ENCODE results near the gene BCL2L11. TPM values are rescaled to one million over a fixed set of nuclear protein-coding genes. Genes with fewer than 3 reads are reported as not detected.

BCL2L11 gene
- total RNA-seq, 1 donor from 2014 or later, result 32.5 TPM

DNA sequence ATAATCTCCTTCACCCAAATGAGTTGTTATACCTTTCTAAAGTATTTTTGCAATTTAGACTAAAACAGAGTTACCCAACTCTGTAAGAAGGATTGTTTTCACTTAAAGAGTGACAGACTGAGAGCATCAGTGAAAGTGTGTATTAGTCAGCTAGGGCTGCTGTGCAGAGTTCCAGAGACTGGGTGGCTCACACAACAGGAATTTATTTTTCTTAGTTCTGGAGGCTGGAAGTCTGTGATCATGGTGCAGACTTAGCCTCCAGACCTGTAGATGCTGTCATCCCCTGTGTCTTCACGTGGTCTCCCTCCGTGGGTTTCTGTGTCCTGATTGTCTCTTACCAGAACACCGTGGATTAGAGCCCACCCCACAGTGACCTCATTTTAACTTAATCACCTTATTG is 40.0 kb downstream of the BCL2L11 start:
- Mint-ChIP-seq H3K9me3 (ENCODE audit: unreplicated experiment) (no peaks in the 10 kb centered on the region), H3K27ac (ENCODE audit: unreplicated experiment) (no peak overlapping the region), H3K36me3 (ENCODE audit: low read depth, unreplicated experiment) (peaks cover 35% of the 10 kb centered on the region), H3K27me3 (ENCODE audit: unreplicated experiment) (peaks cover 2% of the 10 kb centered on the region), H3K4me3 (ENCODE audit: unreplicated experiment) (no peak overlapping the region), H3K4me1 (ENCODE audit: unreplicated experiment) (peaks cover 73% of the 10 kb centered on the region)
- no peak for DNase-seq (ENCODE audit: low spot score)
- TF ChIP-seq, protein P1, sequence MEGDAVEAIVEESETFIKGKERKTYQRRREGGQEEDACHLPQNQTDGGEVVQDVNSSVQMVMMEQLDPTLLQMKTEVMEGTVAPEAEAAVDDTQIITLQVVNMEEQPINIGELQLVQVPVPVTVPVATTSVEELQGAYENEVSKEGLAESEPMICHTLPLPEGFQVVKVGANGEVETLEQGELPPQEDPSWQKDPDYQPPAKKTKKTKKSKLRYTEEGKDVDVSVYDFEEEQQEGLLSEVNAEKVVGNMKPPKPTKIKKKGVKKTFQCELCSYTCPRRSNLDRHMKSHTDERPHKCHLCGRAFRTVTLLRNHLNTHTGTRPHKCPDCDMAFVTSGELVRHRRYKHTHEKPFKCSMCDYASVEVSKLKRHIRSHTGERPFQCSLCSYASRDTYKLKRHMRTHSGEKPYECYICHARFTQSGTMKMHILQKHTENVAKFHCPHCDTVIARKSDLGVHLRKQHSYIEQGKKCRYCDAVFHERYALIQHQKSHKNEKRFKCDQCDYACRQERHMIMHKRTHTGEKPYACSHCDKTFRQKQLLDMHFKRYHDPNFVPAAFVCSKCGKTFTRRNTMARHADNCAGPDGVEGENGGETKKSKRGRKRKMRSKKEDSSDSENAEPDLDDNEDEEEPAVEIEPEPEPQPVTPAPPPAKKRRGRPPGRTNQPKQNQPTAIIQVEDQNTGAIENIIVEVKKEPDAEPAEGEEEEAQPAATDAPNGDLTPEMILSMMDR (IDR thresholded peaks at IDR 0.05; ENCODE audit: unreplicated experiment), result no peak

DNA sequence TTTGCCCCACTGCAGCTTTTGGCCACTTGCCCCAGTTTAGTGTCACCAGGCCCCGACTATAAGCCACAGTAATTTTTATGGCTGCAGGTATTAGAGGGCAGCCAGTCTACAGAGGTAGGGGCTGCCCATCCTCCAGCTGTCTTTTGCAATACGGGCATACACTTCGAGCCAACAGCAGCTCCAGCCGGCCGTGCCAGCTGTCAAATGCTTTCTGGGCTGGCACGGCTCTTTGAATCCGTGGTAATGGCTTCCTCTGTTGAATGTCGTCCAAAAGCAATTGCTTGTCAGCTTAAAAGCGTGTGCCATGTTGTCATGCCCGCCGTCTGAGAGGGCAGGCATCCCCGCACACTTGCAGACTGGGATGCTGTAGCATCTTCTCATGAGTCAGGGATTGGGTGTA is 41.3 kb downstream of the BCL2L11 start:
- peaks cover 66% of the 10 kb centered on the region for H3K4me1 Mint-ChIP-seq (ENCODE audit: unreplicated experiment)
- TF ChIP-seq, protein P1 (IDR thresholded peaks at IDR 0.05; ENCODE audit: unreplicated experiment), result no peak
- peaks cover 27% of the 10 kb centered on the region for H3K36me3 Mint-ChIP-seq (ENCODE audit: low read depth, unreplicated experiment)
- no peak overlapping the region for H3K4me3 Mint-ChIP-seq (ENCODE audit: unreplicated experiment)
- DNase-seq (ENCODE audit: low spot score), result no peak
- H3K27ac Mint-ChIP-seq (ENCODE audit: unreplicated experiment), result peak overlapping the region; percentile 89
- no peaks in the 10 kb centered on the region for H3K27me3 Mint-ChIP-seq (ENCODE audit: unreplicated experiment)
- H3K9me3 Mint-ChIP-seq (ENCODE audit: unreplicated experiment), result no peaks in the 10 kb centered on the region

DNA sequence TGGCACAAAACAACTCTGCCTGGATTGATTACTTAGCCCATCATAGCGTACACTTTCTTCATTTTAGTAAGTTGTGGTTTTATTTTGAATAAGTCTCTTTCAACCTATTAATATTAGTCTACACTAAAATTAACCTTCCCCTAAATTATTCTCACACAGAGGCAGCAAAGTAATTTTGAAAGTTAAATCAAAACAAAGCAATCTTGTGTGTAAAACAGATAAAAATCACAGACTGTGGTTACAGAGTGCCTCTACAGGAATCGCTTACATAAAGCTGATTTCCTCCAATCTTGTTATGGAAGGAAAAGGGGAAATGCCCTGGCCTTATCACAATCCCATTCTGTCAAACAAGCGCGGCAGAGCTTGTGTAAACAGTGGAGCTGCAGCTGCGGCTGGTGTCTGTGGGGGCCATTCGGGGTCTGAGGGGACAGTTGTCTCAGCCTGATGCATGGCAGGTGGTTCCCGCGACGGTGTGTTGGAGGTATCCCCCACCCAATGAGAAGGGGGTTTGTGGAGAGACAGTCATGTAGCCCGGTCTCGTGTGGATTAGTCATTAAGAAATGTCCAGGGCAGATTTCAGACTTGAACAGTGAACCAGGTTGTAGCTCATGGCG is 42.1 kb downstream of the BCL2L11 start:
- peak; percentile 30 for DNase-seq (ENCODE audit: low spot score)
- Mint-ChIP-seq H3K27ac (ENCODE audit: unreplicated experiment) (peak overlapping the region; percentile 89), H3K36me3 (ENCODE audit: low read depth, unreplicated experiment) (peaks cover 25% of the 10 kb centered on the region)

DNA sequence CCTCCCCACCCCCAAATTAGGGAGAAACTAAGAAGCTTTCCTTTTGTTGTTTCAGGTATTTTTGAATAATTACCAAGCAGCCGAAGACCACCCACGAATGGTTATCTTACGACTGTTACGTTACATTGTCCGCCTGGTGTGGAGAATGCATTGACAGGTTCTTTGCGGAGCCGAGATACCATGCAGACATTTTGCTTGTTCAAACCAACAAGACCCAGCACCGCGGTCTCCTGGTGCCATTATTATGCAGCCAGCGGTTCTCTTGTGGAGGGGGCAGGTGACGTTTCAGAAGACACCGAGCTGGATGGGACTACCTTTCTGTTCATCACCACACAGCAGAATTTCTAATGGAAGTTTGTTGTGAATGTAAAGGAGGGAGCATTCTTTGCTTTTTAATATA is 43.4 kb downstream of the BCL2L11 start:
- H3K36me3 Mint-ChIP-seq (ENCODE audit: low read depth, unreplicated experiment), result peaks cover 22% of the 10 kb centered on the region
- H3K27ac Mint-ChIP-seq (ENCODE audit: unreplicated experiment), result no peak overlapping the region
- no peak for DNase-seq (ENCODE audit: low spot score)
- TF ChIP-seq, protein P1 (IDR thresholded peaks at IDR 0.05; ENCODE audit: unreplicated experiment), result no peak
- no peaks in the 10 kb centered on the region for H3K9me3 Mint-ChIP-seq (ENCODE audit: unreplicated experiment)
- H3K4me3 Mint-ChIP-seq (ENCODE audit: unreplicated experiment), result peak overlapping the region; percentile 37
- H3K4me1 Mint-ChIP-seq (ENCODE audit: unreplicated experiment), result peaks cover 59% of the 10 kb centered on the region
- no peaks in the 10 kb centered on the region for H3K27me3 Mint-ChIP-seq (ENCODE audit: unreplicated experiment)

More for the DNA sequence above, 42.1 kb downstream of the BCL2L11 start:
- H3K4me1 Mint-ChIP-seq (ENCODE audit: unreplicated experiment), result peaks cover 64% of the 10 kb centered on the region
- TF ChIP-seq, protein P1 (IDR thresholded peaks at IDR 0.05; ENCODE audit: unreplicated experiment), result no peak
- no peaks in the 10 kb centered on the region for H3K9me3 Mint-ChIP-seq (ENCODE audit: unreplicated experiment)
- peak overlapping the region; percentile 53 for H3K4me3 Mint-ChIP-seq (ENCODE audit: unreplicated experiment)
- H3K27me3 Mint-ChIP-seq (ENCODE audit: unreplicated experiment), result no peaks in the 10 kb centered on the region

DNA sequence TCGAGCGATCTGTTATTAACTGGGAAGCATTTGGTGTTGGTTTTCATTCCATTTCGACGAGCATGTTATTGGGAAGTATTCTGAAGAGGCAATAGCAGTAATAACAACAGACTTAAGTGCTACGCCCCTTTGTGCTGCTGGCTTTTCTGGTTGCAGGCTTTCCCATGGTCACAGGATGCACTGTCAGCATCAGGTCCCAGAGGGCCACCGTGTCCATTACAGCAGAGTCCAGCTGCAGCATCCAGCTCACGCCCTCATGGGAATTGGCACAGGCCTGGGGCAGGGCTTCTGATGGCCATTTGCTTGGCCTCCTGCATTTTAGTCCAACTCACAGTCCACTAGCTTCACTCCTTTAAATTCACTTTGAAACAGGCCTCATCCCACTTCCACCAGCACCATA is 44.4 kb downstream of the BCL2L11 start:
- Mint-ChIP-seq H3K36me3 (ENCODE audit: low read depth, unreplicated experiment) (peaks cover 19% of the 10 kb centered on the region), H3K4me3 (ENCODE audit: unreplicated experiment) (peak overlapping the region; percentile 22), H3K4me1 (ENCODE audit: unreplicated experiment) (peaks cover 49% of the 10 kb centered on the region), H3K27ac (ENCODE audit: unreplicated experiment) (no peak overlapping the region), H3K9me3 (ENCODE audit: unreplicated experiment) (no peaks in the 10 kb centered on the region), H3K27me3 (ENCODE audit: unreplicated experiment) (no peaks in the 10 kb centered on the region)
- no peak for DNase-seq (ENCODE audit: low spot score)
- TF ChIP-seq, protein P1 (IDR thresholded peaks at IDR 0.05; ENCODE audit: unreplicated experiment), result no peak
